HG03558 (cell line): ENCODE measurements around the gene USP43.
"Not testable (repeated sequence)": the region's sequence is repeated elsewhere in the genome, so short reads cannot be mapped to it uniquely, and the experiment has no call there.

ENCODE experiments used
- ATAC-seq: cut with Tn5 transposase; IDR thresholded peaks from one replicate; pipeline ENCODE4 v1.9.1; 2021; ENCODE audit warnings: moderate number of reproducible peaks; ENCODE audit not compliant: unreplicated experiment; ENCODE audit errors: extremely low read depth

USP43 gene

GRCh38 chr17:9661027-9661426 is 15.7 kb downstream of the USP43 start:
- no peak for ATAC-seq

- not testable (repeated sequence) for ATAC-seq
Observed at GRCh38 chr17:9663511-9663910, 18.2 kb downstream of the USP43 start.

- no peak for ATAC-seq
Observed at GRCh38 chr17:9666461-9667050, 21.2 kb downstream of the USP43 start.

DNA sequence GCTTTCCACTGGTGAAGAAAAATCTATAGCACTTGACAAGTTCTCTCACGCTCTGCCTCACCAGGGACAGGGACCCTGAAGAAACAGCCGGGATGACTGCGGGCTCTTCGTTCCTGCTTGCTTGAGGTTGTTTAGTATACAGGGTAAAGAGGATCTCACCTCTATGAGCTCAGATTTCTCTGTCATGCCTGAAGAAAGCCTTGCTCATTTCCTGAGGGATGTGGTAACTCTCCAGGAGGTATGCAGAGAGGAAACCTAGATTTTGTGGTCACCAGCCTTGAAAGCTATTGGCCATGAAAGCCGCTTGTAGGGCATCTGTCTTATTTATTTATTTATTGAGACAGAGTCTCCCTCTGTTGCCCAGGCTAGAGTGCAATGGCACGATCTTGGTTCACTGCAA is 23.2 kb downstream of the USP43 start:
- ATAC-seq, result no peak

DNA sequence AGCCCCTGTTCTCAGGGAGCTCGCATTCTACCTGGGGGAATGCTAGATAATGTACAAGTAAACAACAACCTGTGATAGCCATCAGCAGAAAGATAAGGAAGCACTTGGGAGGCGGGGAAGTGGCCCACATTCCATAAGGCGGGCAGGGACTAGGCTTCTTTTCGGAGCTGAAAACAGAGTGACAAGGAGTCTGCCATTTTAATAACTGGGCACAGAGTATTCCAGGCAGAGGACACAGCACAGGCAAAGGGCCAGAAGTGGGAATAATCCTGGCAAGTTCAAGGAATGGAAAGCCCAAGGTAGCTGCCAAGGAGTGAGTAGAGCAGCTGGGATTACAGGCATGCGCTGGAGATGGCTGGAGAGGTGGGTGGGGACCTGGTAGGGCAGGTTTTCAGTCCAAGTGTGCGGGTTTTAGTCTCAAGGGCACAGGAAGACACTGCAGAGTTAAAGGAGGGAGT is 24.3 kb downstream of the USP43 start:
- ATAC-seq, result no peak

DNA sequence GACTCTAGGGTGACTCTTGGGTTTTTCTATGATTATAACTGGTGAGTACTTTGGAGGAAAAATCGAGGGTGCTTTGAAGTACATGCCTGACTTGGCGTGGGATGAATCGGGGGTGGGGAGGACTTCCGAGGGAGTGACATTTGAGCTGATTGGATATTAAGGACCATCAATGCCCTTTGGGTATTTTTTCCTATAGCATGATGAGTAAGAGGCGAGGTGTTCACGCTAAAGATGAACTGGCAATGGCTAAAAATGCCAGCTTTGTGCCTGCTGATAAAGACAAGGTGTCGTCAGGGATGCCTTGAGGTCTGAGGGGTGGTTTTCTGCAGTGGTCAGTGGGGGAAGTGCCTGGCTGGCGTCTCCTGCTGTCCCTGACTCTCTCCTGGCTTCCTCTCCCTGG is 25.3 kb downstream of the USP43 start:
- ATAC-seq, result no peak

DNA sequence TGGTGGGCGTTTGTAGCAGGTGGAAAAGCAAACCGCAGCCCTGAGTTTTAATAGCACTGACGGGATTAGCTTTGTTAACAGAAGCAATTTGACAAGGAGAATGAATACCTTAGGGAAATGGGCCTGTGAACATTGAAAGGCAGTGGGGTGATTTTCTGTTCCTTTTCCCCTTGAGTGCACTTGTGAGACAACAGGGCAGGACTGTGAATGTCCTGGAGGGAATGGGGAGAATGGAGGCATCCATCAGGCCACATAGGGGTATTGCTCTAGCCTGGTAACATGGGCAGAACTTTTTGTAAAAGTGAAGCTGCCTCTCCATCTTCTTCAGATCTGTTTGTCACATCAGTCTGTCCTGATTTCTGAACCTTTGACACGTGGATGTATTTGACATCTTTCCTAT is 26.2 kb downstream of the USP43 start:
- ATAC-seq, result no peak

DNA sequence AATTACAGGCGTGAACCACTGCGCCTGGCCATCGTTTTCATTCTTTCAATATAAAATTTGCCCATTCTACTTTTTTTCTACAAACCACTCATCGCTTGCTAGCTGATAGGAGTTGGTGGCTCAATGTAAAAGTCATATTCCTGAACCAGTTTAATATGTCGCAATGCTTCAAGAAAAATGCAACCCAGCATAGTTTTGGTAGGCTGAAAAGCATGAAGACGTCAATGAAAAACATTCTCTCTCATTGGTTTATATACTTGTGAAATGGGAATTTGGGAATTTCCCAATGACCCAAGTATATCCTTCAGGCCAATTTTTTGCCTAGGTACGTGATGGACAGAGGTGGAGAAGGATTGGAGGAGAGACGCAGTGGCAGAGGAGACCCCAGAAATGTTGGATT is 26.9 kb downstream of the USP43 start:
- no peak for ATAC-seq

GRCh38 chr17:9672691-9673090 is 27.4 kb downstream of the USP43 start:
- ATAC-seq, result no peak

DNA sequence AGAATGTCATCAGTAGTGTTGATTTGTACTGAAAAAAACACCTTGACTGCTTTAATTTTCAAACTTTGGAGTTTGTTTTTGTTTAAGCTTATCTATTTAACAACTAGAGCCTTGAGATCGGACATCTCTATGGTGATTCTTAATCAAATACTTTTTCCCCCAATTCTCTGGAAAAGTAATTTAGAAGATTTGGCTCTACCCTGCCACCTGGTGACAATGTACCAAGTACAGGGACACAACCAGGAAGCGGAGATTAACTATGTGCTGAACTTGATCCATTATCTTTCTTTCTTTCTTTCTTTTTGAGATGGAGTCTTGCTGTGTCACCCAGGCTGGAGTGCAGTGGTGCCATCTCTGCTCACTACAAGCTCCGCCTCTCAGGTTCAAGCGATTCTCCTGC is 30.8 kb downstream of the USP43 start:
- no peak for ATAC-seq

DNA sequence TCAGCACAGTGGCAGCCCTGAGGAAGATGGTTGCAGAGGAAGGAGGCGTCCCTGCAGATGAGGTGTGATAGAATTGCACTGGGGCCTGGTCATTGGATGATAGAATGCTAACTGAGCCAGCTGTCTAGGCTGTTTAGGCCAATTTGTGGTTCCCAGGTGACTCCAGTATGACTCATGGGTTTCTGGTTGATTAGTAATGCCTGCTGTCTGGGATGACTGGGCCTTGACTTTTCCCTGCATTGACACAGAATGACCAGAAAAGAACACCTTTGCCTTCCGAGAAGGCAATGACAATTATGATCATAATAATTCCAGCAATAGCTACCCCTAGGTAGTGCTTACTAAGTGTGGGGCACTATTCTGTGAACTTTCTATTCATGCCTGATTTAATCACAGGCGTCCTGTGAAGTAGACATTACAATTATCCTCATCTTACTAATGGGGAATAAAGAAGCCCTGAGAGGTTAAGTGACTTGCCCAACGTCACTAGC is 31.5 kb downstream of the USP43 start:
- peak; percentile 80 for ATAC-seq

DNA sequence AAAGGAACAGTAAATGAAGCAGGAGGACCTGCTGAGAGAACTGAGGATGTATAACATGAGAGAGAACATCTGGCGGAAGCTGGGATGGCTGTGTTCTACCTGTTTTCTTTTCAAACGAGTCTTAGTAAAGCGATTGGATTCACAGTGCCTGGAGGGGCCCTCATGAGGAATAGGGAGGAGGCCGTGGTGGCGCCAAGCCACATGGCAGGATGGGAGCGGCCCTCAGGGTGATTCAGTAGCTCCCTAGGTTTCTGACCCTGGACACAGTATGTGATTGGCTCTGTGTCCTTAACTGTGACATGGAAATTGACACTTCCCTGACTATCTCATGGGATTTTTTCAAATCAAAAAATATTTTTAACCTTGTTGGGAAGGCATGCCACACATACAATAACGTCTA is 32.1 kb downstream of the USP43 start:
- no peak for ATAC-seq

DNA sequence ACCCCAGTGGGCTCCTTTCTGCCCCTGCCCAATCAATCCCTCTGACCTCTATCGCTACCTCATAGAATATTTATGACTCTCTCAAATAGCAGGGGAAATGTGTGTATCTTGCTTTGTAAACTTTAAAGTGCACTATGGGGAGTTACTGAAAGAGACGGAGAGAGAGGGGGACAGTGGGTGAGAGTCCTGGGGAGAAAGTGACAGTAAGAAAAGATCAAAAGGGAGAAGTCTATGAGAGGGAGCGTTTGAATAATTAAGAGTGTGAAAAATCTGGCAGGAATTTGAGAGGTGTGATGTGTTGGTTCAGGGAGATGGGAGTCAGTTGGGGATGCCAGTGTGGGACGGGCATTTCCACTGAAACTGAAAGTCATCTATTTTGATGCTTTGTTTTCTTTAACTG is 32.6 kb downstream of the USP43 start:
- ATAC-seq, result no peak

DNA sequence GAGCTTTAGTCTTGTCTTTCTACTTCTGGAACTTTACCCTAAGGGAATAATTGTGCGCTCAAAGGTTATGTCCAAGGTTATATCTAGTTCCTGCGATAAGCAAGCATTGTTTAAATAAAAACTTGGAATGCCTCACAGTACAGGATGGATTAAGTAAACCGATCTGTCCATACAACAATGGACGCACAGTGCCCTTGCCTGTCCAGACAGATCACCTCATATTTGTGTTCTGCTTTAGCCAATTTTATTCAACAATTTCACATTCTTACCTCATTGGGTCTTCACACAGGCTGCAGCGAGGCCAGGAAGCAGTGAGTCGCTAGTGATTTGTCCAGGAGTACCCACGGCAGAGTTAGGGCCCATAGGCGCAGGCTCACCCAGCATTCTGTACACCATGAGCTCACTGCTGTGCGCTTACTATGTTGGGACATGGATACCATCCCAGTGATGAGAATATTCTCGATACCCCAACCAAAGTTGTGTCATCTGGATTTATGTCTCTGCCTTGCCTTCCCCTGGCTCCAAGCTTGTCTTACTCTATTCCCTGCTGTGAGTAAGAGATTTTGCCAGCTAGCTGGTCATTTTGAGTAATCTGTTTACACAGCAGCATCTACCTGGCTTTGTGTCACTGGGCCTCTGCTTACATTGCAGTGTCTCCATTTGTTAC is 39.8 kb downstream of the USP43 start:
- no peak for ATAC-seq

- no peak for ATAC-seq
Observed at GRCh38 chr17:9693755-9694154, 48.4 kb downstream of the USP43 start.

DNA sequence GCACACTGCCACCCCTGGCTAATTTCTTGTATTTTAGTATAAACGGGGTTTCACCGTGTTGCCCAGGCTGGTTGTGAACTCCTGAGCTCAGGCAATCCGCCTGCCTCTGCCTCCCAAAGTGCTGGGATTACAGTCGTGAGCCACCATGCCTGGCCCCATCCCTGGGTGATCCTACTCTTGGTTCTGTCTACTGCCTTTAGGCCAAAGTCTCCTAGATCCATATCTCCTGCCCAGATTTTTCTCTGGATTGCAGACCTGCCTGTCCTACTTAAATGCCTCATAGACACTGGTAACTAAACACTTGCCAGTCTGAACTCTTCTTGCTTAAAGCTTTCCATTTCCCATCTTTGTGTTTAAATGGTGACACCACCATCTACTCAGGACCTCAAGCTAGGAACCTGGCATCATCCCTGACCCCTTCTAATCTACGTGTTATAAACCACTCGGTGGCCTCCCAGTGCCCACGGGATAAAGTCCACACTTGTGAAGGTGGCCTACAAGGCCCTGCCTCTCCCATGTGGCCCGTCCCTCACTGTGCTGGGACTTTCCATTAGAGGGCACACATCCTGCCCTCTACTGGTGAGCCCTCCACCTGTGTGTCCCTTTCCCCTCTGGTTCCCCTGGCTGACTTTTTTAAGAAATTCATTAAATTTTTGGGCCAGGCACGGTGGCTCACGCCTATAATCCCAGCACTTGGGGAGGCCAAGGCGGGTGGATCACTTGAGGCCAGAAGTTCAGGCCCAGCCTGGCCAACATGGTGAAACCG is 51.1 kb downstream of the USP43 start:
- no peak for ATAC-seq

GRCh38 chr17:9700136-9700535 is 54.8 kb downstream of the USP43 start:
- no peak for ATAC-seq

GRCh38 chr17:9700754-9701476 is 55.6 kb downstream of the USP43 start:
- ATAC-seq, result no peak

- ATAC-seq, result no peak
Observed at GRCh38 chr17:9702482-9702881, 57.2 kb downstream of the USP43 start.

DNA sequence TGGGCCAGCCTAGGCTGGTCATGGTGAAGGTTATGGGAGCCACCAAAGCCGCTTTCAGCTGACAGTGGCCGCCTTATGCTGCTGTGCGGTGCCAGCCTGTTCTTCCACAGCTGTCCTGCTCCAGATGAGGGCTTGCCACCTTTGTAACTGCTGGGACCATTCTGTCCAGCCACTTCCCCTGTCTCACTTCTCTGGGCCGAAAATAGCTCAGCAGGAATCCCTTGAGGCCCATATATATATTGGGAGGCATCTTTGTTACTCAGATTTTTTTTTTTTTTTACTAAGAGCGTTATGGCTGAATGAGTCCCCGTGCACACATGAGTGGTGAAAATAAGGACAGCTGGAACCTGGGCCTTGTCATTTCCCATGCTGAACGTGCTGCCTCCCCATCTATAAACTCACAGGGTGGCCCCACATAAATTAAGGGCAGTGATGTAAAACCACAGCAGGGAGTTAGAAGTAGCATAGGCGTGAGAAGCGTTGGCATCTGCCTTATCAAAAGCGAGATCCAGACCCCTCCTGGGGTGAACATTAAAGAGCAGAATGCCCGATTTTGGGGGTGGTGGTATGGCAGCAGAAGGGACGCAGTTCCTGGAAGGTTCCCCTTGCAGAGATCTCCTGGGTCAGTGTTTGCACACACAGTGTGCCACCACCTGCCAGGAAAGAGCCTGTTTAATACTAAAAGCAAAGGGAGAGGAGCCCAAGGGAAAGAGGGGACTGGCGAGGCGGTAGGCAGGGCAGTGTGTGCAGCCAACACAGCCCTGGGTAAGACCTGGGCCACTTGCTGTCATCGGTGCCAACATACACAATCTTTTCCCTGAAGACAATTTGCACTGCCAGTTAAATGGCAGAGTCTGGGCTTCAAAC is 57.8 kb downstream of the USP43 start:
- no peak for ATAC-seq
